NCI-H187 (cell line): ENCODE measurements around the gene TCEAL3.
"Not testable (repeated sequence)": the region's sequence is repeated elsewhere in the genome, so short reads cannot be mapped to it uniquely, and the experiment has no call there.

Source experiments
- DNase-seq, 2 experiments: peaks; one replicate each; lab custom pipeline; 2025; lab: John Stamatoyannopoulos, UW

TCEAL3 gene, protein sequence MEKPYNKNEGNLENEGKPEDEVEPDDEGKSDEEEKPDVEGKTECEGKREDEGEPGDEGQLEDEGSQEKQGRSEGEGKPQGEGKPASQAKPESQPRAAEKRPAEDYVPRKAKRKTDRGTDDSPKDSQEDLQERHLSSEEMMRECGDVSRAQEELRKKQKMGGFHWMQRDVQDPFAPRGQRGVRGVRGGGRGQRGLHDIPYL

DNA sequence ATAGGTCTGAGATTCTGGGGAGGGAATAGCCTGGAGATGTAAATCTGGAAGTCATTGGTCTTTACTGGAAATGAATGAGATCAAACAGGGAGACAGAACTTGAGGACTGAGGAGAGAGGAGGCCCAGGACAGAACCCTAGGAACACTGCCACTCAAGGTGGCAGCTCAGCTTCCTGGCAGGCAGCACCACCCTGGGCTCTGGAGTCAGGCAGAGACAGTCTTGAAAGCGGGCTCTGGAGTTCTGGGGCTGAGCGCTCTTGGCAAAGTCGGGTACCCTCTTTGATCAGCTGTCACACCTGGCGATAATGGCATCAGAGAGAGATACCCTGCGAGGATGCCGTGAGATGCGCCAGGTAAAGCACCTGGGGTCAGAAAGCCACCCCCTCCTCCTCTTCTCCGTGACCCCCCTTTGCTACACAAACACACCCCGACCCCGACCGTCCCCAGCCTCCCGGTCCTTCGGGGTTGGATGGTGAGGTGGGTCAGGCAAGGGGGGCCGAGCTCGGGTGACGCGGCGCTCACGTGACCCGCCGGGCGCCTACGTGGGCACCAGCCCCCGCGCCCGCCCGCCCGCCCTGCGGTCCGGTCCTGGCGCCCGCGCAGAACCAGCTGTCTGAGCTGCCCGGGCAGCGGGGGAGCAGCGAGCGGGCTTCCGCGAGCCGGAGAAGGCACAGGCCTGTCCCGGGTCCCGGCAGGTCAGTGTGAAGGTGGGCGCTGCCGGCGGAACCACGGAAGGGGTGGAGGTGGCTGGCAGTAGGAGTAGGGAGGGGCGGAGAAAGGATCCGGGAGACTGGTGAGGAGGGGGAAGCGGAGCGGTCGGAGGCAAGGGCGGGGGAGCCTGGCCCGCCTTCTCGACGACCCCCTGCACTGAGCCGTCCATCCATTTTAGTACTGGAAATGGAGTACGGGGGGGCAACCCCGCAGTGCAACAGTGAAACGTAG, at the start of gene TCEAL3:
Gene TCEAL3 (plus strand): TSS at position 600 of the 942 bp plus-strand sequence. CDS start 1,102 bp downstream, outside the sequence.
- peak in 1 of 2 experiments; percentile 27 for DNase-seq

DNA sequence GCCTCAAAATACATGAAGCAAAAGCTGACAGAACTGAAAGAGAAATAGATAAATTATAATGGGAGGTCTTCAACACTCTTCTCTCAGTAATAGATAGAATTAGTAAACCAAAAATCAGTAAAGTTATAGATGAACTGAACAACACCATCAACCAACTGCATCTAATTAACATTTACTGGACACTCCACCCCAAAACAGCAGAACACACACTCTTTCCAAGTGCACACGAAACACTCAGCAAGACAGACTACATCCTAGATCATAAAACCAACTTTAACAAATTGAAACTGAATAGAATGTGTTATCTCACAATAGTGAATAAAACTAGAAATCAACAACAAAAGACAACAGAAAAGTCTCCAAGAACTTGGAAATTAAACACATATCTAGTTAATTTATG, 47.5 kb upstream of the TCEAL3 start:
- no peak for DNase-seq

DNA sequence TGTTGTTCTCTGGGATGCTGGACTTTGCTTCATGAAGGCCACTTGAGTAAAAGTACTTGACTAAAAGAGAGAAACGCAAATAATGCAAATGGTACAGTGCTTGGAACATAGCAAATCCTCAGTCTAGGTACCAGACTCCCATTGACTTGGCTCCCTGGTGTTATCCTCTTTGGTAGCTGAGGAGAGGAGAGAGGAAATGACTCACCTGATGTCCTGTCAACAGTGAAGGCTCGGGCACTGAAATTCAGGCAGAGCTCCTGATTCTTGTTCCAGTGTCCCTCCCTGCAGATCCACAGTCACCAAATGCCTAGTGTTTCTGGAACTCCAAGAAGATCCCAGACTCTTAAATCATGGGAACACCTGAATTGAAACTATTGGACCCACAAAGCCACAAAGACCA, 45.0 kb upstream of the TCEAL3 start:
- no peak for DNase-seq

DNA sequence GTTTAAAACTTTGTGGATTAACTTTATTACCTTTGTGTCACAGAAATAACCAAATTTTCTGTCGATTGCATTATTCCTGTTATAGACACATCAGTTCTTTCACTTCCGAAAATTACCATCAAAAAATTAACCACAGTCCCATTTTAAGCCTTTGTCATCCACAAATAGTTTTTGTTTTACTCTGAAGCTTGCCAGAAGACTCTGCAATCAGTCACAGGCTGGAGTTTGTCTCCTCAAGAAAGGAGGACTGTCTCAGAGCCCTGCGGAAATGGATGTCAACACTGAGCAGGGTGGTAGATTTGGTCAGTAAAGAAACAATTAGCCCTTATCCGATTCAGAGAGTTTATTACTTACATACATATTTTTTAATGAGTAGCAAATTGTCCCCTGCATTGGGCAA, 42.6 kb upstream of the TCEAL3 start:
- no peak for DNase-seq

DNA sequence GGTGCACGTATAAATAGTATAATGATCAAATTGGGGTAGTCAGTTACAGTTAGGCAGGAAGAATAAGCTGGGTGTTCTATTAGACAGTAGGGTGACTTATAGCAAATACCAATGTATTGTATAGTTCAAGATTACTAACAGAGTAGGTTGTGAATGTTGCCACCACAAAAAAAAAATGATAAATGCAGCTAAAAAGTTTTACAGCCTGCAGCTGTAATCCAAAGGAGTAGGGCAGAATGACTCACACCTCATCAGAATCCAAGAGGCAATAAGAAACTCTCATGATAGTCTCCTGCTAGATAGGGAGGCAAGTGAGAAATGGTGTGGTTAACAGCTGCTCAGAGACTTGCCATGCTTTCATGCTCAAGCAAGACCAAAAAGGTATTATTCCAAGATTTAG, 42.0 kb upstream of the TCEAL3 start:
- no peak for DNase-seq

DNA sequence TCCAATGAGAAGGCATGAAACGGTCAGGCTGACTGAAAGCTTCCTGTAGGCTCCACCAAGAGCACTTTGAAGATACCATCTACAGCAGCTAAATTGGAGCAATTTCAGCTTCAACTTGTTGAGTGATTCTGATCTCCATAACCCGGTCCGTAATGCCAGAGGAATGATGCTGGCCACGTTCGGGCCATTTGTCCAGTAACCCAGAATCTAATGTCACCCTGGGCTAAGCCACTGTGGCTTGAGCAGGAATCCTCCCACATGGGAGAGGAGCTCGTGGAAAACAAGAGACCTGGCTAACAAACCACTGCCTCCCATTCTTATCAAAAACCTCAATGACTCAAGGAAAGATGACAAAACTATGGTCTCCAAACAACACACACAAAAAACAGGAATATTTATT, 36.6 kb upstream of the TCEAL3 start:
- DNase-seq: no peak

DNA sequence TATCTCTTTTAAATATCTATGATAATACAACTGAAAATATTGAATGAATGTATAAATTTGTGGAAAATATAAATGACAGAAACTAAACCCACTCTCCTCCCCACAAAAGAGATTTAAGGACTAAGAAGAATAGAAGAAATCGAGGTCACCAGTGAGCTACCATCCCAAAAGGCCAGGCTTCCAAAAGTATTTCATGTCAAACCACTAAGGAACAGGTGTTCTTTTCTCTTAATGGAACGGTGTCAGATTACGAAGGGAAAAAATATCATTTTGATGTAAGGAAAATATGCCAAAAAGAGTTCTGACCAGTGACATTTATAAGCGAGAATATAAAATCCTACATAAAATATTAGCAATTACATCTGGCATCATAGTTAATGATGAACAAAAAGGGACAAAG, 36.0 kb upstream of the TCEAL3 start:
- DNase-seq: no peak

DNA sequence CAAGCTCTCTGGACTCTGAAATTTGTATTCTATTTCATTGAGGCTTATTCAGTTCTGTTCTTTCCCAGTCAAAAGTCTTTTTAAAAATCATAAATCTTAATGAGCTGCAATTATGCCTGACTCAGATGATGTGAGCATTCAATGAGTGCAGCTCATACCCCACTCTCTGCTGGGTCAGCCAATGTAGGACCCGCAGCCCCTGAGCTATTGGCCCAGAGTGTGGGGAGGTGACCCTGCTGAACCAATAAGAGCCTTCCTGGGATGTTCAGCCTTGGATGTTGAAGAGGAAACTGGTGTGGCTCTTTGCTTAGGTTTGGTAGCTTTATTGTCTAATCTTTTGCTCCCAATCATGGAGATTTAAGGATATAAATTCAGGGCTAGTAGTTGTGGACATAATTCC, 34.6 kb upstream of the TCEAL3 start:
- no peak for DNase-seq

DNA sequence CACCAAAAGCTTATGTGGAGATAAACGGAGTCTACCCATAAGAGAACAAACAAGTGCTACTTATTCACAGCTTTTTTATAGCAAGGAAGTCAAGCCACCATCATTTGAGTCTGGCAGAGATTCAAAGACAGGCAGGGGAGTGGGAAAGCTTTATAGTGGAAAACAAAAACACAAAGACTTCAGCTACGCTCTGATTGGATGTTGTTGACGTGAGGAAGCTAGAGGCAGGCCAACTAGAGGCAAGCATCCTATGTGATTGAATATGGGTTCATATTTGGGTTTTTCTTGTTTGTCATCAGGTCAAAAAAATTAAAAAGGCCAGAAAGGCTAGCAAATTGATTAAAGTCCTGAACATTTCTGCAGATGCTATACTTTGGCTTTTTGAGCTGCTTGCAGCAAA, 23.2 kb upstream of the TCEAL3 start:
- no peak for DNase-seq

DNA sequence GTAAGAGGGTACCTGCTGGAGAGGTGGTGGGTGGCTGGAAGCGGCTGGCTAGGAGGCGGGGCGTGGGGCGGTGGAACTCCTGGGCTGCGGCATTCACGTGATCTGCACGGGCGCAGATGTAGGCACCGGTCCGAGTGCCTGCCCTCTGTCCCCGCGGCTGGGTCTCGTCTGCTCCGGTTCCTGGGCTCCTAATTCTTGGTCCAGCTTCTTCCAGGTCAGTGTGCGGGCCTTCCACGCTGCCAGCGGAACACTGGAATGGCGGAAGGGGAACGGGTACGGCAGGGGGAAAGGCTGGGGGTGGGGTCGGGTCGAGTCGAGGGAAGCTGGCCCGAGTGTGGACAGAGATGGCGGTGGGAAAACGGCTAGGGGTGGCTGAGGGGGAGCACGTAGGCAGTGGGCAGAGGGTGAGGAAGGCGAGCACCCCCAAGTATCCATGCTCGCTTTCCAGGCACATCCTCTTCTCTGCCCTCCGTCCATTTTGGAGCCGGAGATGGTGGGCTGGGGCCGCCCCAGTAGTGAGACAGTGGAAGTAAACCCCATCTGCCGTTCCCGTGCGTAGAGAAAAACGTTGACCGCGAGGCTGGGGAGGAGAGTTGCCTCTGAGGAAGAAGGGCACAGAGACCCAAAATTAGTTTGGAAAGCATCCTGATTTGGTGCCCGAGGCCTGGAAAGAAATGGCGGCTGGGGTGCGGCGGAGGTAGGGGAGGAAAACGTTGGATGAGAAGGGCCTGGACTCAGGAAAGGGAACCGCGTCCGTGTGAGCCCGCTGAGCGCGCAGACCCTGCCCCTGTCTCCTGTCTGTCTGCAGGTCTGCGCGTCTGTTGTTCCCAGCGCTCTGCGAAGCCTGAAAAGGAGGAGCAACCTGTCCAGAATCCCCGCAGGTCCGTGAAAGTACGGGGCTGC, 22.1 kb upstream of the TCEAL3 start, which contains the start of gene TCEAL4:
Gene TCEAL4 (plus strand): TSS at position 105 of the 903 bp plus-strand sequence. CDS start 1,161 bp downstream, outside the sequence.
- DNase-seq: peak; percentile 16 to 23

DNA sequence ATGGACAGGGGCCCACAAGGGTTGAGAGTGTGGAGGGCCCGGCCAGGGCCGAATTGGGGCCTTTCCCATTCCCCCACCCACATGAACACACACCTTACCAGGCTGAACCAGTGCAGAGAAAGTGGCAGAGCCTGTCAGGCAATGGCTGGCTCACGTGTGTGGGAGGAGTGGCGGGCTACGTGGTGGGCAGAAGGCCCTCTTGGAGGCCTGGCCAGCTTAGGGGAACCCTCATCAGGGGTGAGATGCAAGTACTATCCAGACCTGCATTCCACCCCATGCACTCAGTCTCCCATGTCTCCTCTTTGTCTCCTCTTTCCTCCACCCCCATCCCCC, 21.5 kb upstream of the TCEAL3 start:
- DNase-seq: no peak

DNA sequence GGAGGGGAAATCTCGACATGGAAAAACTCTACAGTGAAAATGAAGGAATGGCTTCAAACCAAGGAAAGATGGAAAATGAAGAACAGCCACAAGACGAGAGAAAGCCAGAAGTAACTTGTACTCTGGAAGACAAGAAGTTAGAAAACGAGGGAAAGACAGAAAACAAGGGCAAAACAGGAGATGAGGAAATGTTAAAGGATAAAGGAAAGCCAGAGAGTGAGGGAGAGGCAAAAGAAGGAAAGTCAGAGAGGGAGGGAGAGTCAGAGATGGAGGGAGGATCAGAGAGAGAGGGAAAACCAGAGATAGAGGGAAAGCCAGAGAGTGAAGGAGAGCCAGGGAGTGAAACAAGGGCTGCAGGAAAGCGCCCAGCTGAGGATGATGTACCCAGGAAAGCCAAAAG, 21.1 kb upstream of the TCEAL3 start:
- DNase-seq: no peak

DNA sequence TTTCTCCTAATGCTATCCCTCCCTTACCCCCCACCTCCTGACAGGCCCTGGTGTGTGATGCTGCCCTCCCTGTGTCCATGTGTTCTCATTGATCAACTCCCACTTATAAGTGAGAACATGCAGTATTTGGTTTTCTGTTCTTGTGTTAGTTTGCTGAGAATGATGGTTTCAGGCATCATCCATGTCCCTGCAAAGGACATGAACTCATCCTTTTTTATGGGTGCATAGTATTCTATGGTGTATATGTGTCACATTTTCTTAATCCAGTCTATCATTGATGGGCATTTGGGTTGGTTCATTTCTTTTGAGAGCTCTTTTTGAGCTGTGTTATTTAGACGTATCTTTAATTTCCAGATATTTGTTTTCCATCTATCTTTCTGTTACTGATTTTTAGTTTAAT, 15.5 kb upstream of the TCEAL3 start:
- DNase-seq: not testable (repeated sequence)

DNA sequence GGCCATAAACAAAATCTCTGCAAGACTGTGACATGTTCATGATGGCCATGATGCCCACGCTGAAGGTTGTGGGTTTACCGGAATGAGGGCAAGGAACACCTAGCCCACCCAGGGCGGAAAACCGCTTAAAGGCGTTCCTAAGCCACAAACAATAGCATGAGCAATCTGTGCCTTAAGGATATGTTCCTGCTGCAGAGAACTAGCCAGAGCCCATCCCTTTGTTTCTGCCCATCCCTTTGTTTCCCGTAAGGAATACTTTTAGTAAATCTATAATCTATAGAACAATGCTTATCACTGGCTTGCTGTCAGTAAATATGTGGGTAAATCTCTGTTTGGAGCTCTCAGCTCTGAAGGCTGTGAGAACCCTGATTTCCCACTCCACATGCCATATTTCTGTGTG, 12.6 kb upstream of the TCEAL3 start:
- DNase-seq: not testable (repeated sequence)

DNA sequence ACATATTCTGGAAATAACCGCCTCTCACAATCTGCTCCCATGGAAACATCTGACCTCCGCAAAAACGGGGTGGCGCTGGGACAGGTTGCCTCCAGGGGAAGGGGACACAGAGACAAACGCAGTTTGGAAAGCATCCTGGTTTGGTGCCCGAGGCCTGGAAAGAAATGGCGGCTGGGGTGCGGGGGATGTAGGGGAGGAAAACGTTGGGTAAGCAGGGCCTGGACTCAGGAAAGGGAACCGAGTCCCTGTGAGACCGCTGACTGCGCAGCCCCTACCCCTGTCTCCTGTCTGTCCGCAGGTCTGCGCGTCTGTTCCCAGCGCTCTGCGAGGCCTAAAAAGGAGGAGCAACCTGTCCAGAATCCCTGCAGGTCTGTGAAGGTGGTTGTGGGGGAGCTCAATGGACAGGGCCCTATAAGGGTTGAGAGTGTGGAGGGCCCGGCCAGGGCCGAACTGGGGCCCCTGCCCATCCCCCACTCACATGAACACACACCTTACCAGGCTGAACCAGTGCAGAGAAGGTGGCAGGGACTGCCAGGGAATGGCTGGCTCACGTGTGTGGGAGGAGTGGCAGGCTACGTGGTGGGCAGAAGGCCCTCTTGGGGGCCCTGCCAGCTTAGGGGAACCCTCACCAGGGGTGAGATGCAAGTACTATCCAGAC, 672 bp downstream of the TCEAL3 start:
- DNase-seq: no peak

DNA sequence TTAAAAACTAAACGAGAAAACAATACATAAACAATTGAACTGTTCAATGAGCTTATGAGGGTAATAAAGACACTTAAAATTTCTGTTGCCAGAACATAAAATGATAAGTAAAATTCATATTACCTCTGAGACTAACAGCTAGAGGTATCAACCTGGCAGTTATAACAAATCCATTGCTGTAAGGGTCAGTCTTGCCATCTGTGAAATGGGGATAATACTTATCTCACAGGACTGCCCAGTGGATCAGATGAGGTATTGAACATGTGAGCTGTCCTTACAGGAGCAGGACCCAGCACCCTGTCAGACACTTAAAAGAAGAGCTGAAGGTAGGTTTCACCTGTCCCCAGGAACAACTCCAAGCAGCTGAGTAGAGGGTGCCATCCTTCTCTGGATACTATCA, 2.5 kb downstream of the TCEAL3 start:
- no peak for DNase-seq

DNA sequence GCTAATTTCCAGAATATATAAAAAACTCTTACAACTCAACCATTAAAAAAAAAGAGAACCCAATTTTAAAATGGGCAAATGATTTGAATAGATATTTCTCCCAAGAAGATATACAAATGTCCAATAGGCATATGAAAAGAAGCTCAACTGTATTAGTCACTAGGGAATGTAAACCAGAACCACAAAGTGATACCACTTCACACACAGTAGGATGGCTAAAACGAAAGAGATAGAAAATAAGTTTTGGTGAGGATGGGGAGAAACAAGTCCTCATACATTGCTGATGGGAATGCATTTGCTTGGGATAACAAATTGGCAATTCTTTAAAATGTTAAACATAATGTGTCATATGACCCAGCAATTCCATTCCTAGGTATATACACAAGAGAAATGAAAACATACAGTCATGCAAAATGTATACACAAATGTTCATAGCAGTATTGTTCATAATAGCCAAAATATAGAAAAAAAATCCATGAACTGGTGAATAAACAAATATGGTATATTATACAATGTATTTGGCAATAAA, 5.7 kb downstream of the TCEAL3 start:
- DNase-seq: no peak

DNA sequence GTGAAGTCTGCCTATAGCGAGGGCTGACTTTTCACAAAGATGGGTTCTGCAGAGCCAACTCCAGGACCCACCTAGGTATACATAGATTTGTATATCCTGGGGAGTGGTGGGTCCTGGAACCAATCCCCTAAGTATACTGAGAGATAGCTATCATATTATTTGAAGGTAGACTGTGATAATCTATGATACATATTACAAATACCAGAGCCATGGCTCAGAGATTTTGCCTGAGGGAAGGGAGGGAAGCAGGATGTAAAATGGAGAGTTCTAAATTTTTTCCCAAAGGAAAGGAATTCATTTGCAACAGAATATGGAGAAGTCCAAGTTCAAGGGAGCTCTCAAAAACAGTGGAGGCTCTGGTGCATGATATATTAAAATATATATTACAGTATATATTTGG, 7.2 kb downstream of the TCEAL3 start:
- no peak for DNase-seq

DNA sequence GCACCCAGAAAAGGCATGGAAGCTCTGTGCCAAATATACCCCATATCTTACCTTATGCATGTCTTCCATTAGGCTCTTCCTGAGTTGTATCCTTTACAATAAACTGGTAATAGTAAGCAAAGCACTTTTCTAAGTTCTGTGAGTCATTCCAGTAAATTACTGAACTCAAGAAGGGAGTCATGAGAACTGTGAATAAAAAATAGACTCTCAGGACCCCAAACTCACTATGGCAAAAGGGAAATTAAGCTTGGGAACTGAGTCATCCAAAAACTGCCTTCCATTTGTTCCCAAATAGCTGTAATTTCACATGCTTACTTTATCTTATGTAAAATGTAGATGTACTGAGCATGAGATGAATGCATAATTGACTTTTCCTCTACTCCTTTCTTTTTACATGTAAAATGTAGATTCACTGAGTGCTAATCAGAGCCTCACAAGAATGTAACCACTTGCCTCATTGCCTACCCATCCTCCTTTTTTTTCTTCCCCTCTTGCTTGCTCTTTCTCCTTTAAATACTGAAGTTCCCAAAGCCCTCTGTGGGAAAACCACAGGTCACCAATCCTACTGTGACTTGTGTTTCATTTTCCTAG, 8.1 kb downstream of the TCEAL3 start:
- DNase-seq: no peak

DNA sequence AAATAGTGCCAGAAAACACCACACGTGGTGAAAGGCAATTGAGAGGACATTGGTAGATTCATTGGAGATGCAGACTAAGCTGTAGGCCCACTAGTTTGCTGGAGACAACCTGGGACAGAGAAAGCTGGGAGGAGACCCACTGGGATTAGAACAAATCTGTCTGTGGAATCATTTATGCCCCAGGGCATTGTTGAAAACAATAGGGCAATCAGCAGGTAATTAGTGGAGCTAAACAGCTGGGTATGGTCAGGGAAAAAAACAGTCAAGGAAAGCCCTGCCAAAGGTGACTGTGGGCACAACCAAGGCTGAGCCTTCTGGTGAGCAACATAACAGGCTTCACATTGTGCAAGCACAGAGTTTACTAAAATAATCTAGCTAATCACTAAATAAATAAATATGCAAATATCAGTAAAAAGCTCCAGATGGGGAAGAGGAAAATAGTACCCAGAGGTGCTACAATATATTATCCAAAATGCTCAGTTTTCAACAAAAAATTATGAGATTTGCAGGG, 9.0 kb downstream of the TCEAL3 start:
- DNase-seq: no peak

DNA sequence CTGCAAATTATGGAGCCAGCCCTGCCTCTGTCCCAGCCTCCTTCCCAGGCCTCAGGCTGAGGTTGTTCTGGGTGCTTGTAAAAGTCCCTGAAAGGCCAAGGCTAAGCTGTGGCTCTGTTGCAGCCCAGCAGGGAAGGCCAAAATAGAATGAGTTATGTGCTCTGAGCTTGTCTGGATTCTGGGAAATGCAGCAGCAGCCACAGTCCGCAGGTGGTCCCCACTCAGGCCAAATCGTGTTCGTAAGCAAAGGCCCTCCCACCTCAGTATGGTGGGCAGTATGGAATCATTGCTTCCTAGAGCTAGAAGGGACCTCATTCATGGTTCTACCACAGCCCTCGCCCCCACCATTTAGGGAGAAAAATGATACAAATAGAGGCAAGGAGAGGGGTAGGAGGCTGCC, 16.3 kb downstream of the TCEAL3 start:
- no peak for DNase-seq
